Endothelial cell of umbilical vein (primary cell): ENCODE measurements around the gene PSMD5. TPM values are rescaled to one million over a fixed set of nuclear protein-coding genes. Genes with fewer than 3 reads are reported as not detected.

Experiments
- BruUV-seq: library from RNA; stranded (reverse); fragments of 400-500 nt; replicated peaks from 2 replicates; lab custom pipeline; 2021; lab: Mats Ljungman, UMichigan
- CTCF ChIA-PET: fragments of 300-600, 350-600 bp; sonication (Branson Sonifier 250); formaldehyde crosslinking; loops from one replicate; lab custom pipeline; 2021; ENCODE audit warnings: antibody characterized with exemption, inconsistent platforms; lab: Charles Lee
- POLR2A ChIA-PET: fragments of 300-600, 350-600 bp; sonication (Branson Sonifier 250); formaldehyde crosslinking; loops from one replicate; lab custom pipeline; 2021; ENCODE audit warnings: antibody characterized with exemption, inconsistent platforms; lab: Charles Lee
- DNase-seq: peaks from one replicate; pipeline ENCODE4 v3.0.0-alpha.2; 2011; ENCODE audit warnings: low read depth, low spot score
- FAIRE-seq: peaks from 2 replicates; lab custom pipeline; 2011; peaks lifted over from hg19 to GRCh38; lab: Jason Lieb, UNC
- H2AFZ ChIP-seq: 2 replicates; pipeline ENCODE4 v1.6.0; 2012; ENCODE audit warnings: low read depth, low read length, control low read depth, inconsistent platforms
- H3K27ac ChIP-seq: 2 replicates; pipeline ENCODE4 v1.5.1; 2011; ENCODE audit warnings: low read depth, mild to moderate bottlenecking, control low read depth, low read length, moderate library complexity; ENCODE audit not compliant: insufficient read depth
- H3K27me3 ChIP-seq, 2 experiments: 2 replicates each; pipeline versions ENCODE4 v1.6.0 to v1.6.1; 2011; ENCODE audit warnings: low read length in 2 of 2, mixed read lengths in 1 of 2; ENCODE audit not compliant: control insufficient read depth in 2 of 2, insufficient read depth in 2 of 2
- H3K36me3 ChIP-seq, 2 experiments: 2 replicates in 1 of 2; 3 replicates in 1 of 2; pipeline ENCODE4 v1.5.1; 2011; ENCODE audit warnings: low read length in 2 of 2, mild to moderate bottlenecking in 1 of 2, moderate library complexity in 1 of 2; ENCODE audit not compliant: control insufficient read depth in 2 of 2, insufficient read depth in 2 of 2; ENCODE audit errors: extremely low read depth in 1 of 2
- H3K4me1 ChIP-seq: 3 replicates; pipeline ENCODE4 v1.5.1; 2011; ENCODE audit warnings: mild to moderate bottlenecking, low read length; ENCODE audit not compliant: control insufficient read depth, insufficient read depth; ENCODE audit errors: extremely low read depth
- H3K4me2 ChIP-seq: 2 replicates; pipeline ENCODE4 v1.6.1; 2011; ENCODE audit warnings: low read length, control low read depth, mixed read lengths; ENCODE audit not compliant: insufficient read depth
- H3K4me3 ChIP-seq, 3 experiments: fragments of 200-600 bp in 1 of 3; sonication (generic), shearing (Covaris generic) in 1 of 3; replicated peaks in 1 of 3; 2 replicates each; pipeline ENCODE4 v1.5.1; 2011 to 2016; ENCODE audit warnings: control low read depth in 3 of 3, low read length in 3 of 3, mild to moderate bottlenecking in 2 of 3, inconsistent platforms in 1 of 3, low read depth in 1 of 3, moderate library complexity in 1 of 3; ENCODE audit not compliant: insufficient read depth in 1 of 3
- H3K79me2 ChIP-seq: 2 replicates; pipeline ENCODE4 v1.6.0; 2012; ENCODE audit warnings: low read length, inconsistent platforms; ENCODE audit not compliant: control insufficient read depth, insufficient read depth
- H3K9ac ChIP-seq: replicated peaks from 2 replicates; pipeline ENCODE3; 2011; ENCODE audit warnings: low read length, control low read depth; ENCODE audit not compliant: insufficient read depth; ENCODE audit errors: extremely low read depth
- H3K9me1 ChIP-seq: replicated peaks from 3 replicates; pipeline ENCODE4 v1.6.0; 2011; ENCODE audit warnings: mild to moderate bottlenecking, low read length; ENCODE audit not compliant: control insufficient read depth, insufficient read depth; ENCODE audit errors: extremely low read depth
- H3K9me3 ChIP-seq: replicated peaks from 2 replicates; pipeline ENCODE4 v1.5.1; 2012; ENCODE audit warnings: low read length, inconsistent platforms; ENCODE audit not compliant: control insufficient read depth, insufficient read depth
- H4K20me1 ChIP-seq: replicated peaks from 2 replicates; pipeline ENCODE3; 2011; ENCODE audit warnings: mild to moderate bottlenecking, low read length; ENCODE audit not compliant: control insufficient read depth, insufficient read depth; ENCODE audit errors: extremely low read depth
- EZH2 ChIP-seq: IDR thresholded peaks from 2 replicates; pipeline ENCODE4 v1.6.1; 2012; ENCODE audit warnings: borderline replicate concordance, low read depth, mild to moderate bottlenecking, moderate library complexity, low read length, inconsistent platforms; ENCODE audit not compliant: severe bottlenecking
- FOS ChIP-seq: IDR thresholded peaks from 2 replicates; pipeline ENCODE4 v1.6.1; 2011; ENCODE audit warnings: mild to moderate bottlenecking, low read length, moderate library complexity, borderline replicate concordance; ENCODE audit not compliant: insufficient read depth
- GATA2 ChIP-seq: IDR thresholded peaks from 2 replicates; pipeline ENCODE4 v1.7.0; 2011; ENCODE audit warnings: low read depth, mild to moderate bottlenecking, moderate library complexity, mixed read lengths, low read length; ENCODE audit not compliant: insufficient read length, insufficient read depth
- JUN ChIP-seq: IDR thresholded peaks from 2 replicates; pipeline ENCODE4 v1.6.1; 2011; ENCODE audit warnings: borderline replicate concordance, low read depth; ENCODE audit not compliant: insufficient read length, insufficient read depth
- MAX ChIP-seq: IDR thresholded peaks from 2 replicates; pipeline ENCODE4 v1.6.1; 2011; ENCODE audit not compliant: insufficient read depth, insufficient read length
- POLR2A ChIP-seq: IDR thresholded peaks from 2 replicates; pipeline ENCODE4 v1.6.1; 2012; ENCODE audit warnings: low read depth, mild to moderate bottlenecking, control low read depth, low read length
- dilution Hi-C: fragments of 300-500 bp; cut with MboI; formaldehyde crosslinking; loops from one replicate; pipeline ENCODE4 v1.15.0; 2019; ENCODE audit warnings: low sequenced_read_pairs; ENCODE audit not compliant: extremely low pct_ligation_motif_present
- intact Hi-C: fragments of 100-400 bp; cut with micrococcal nuclease; formaldehyde crosslinking; loops from one replicate; pipeline ENCODE4 v1.10.0; 2022
- polyA plus RNA-seq, 4 experiments: library from polyadenylated mRNA; depleted of rRNA in 3 of 4; stranded (reverse) in 3 of 4; unstranded in 1 of 4; fragments of >200 nt; gene quantifications; 2 replicates each; pipeline versions ENCODE4 v1.2.1 to v1.2.3, GENCODE V29; 2011 to 2012; ENCODE audit warnings: missing spikeins in 1 of 4
- total RNA-seq: library from RNA; stranded (reverse); gene quantifications from 2 replicates; pipeline ENCODE4 v1.2.3, GENCODE V29; 2021

The PSMD5 gene
- total and polyA plus RNA-seq, 2 donors (not counting 3 experiments of a cell fraction or from before 2014, with no cell fraction given): 20.4 to 70.2 TPM

GRCh38 chr9:120778758-120779157 is 64.0 kb downstream of the PSMD5 start:
- intact Hi-C loops (no loop called here), dilution Hi-C loops (no loop called here)
- Histone ChIP-seq H3K9ac (no peak overlapping the region), H4K20me1 (no peaks in the 10 kb centered on the region), H3K79me2 (peaks cover 19% of the 10 kb centered on the region), H3K9me1 (no peaks in the 10 kb centered on the region), H2AFZ (no peak overlapping the region), H3K4me3 (no peak overlapping the region), H3K4me2 (no peak overlapping the region), H3K27ac (no peak overlapping the region), H3K9me3 (no peaks in the 10 kb centered on the region), H3K27me3 (no peaks in the 10 kb centered on the region), H3K36me3 (peaks cover 6 to 7% of the 10 kb centered on the region in 2 experiments), H3K4me1 (no peaks in the 10 kb centered on the region)
- TF ChIP-seq GATA2 (no peak), FOS (no peak), MAX (no peak), JUN (no peak)
- no peak for DNase-seq
- POLR2A ChIA-PET: no interaction called here
- CTCF ChIA-PET: interaction anchor here (0.7 kb wide), 1 partner anchor 11 kb away, joined by 4 read pairs; no protein-coding TSS in a partner anchor
- no TSS peak for BruUV-seq
- FAIRE-seq: no peak

GRCh38 chr9:120777229-120777628 is 65.5 kb downstream of the PSMD5 start:
- POLR2A ChIA-PET: no interaction called here
- Histone ChIP-seq H3K9me3 (no peaks in the 10 kb centered on the region), H3K36me3 (peaks cover 3 to 9% of the 10 kb centered on the region in 2 experiments), H2AFZ (no peak overlapping the region), H3K4me3 (no peak overlapping the region), H3K27me3 (no peaks in the 10 kb centered on the region), H3K4me2 (no peak overlapping the region), H3K9ac (no peak overlapping the region), H4K20me1 (no peaks in the 10 kb centered on the region), H3K9me1 (no peaks in the 10 kb centered on the region), H3K27ac (no peak overlapping the region), H3K79me2 (peaks cover 10% of the 10 kb centered on the region), H3K4me1 (no peaks in the 10 kb centered on the region)
- dilution Hi-C loops (no loop called here), intact Hi-C loops (no loop called here)
- CTCF ChIA-PET: interaction anchor here (1.3 kb wide), 1 partner anchor 22 kb away, joined by 4 read pairs; no protein-coding TSS in a partner anchor
- FAIRE-seq: no peak
- no TSS peak for BruUV-seq
- TF ChIP-seq EZH2 (no peak), POLR2A (no peak)
- no peak for DNase-seq
